Endothelial cell of umbilical vein (primary cell): Measurements from ENCODE around the gene SOSTDC1. TPM values are rescaled to one million over a fixed set of nuclear protein-coding genes. Genes with fewer than 3 reads are reported as not detected.

Source experiments
- BruUV-seq: library from RNA; stranded (reverse); fragments of 400-500 nt; replicated peaks from 2 replicates; lab custom pipeline; 2021; lab: Mats Ljungman, UMichigan
- CTCF ChIA-PET: fragments of 300-600, 350-600 bp; sonication (Branson Sonifier 250); formaldehyde crosslinking; loops from one replicate; lab custom pipeline; 2021; ENCODE audit warnings: antibody characterized with exemption, inconsistent platforms; lab: Charles Lee
- POLR2A ChIA-PET: fragments of 300-600, 350-600 bp; sonication (Branson Sonifier 250); formaldehyde crosslinking; loops from one replicate; lab custom pipeline; 2021; ENCODE audit warnings: antibody characterized with exemption, inconsistent platforms; lab: Charles Lee
- DNase-seq: peaks from one replicate; pipeline ENCODE4 v3.0.0-alpha.2; 2011; ENCODE audit warnings: low read depth, low spot score
- FAIRE-seq: peaks from 2 replicates; lab custom pipeline; 2011; peaks lifted over from hg19 to GRCh38; lab: Jason Lieb, UNC
- H2AFZ ChIP-seq: 2 replicates; pipeline ENCODE4 v1.6.0; 2012; ENCODE audit warnings: low read depth, low read length, control low read depth, inconsistent platforms
- H3K27ac ChIP-seq: 2 replicates; pipeline ENCODE4 v1.5.1; 2011; ENCODE audit warnings: low read depth, mild to moderate bottlenecking, control low read depth, low read length, moderate library complexity; ENCODE audit not compliant: insufficient read depth
- H3K27me3 ChIP-seq, 2 experiments: 2 replicates each; pipeline versions ENCODE4 v1.6.0 to v1.6.1; 2011; ENCODE audit warnings: low read length in 2 of 2, mixed read lengths in 1 of 2; ENCODE audit not compliant: control insufficient read depth in 2 of 2, insufficient read depth in 2 of 2
- H3K36me3 ChIP-seq, 2 experiments: 2 replicates in 1 of 2; 3 replicates in 1 of 2; pipeline ENCODE4 v1.5.1; 2011; ENCODE audit warnings: low read length in 2 of 2, mild to moderate bottlenecking in 1 of 2, moderate library complexity in 1 of 2; ENCODE audit not compliant: control insufficient read depth in 2 of 2, insufficient read depth in 2 of 2; ENCODE audit errors: extremely low read depth in 1 of 2
- H3K4me1 ChIP-seq: 3 replicates; pipeline ENCODE4 v1.5.1; 2011; ENCODE audit warnings: mild to moderate bottlenecking, low read length; ENCODE audit not compliant: control insufficient read depth, insufficient read depth; ENCODE audit errors: extremely low read depth
- H3K4me2 ChIP-seq: 2 replicates; pipeline ENCODE4 v1.6.1; 2011; ENCODE audit warnings: low read length, control low read depth, mixed read lengths; ENCODE audit not compliant: insufficient read depth
- H3K4me3 ChIP-seq, 3 experiments: fragments of 200-600 bp in 1 of 3; sonication (generic), shearing (Covaris generic) in 1 of 3; replicated peaks in 1 of 3; 2 replicates each; pipeline ENCODE4 v1.5.1; 2011 to 2016; ENCODE audit warnings: control low read depth in 3 of 3, low read length in 3 of 3, mild to moderate bottlenecking in 2 of 3, inconsistent platforms in 1 of 3, low read depth in 1 of 3, moderate library complexity in 1 of 3; ENCODE audit not compliant: insufficient read depth in 1 of 3
- H3K79me2 ChIP-seq: 2 replicates; pipeline ENCODE4 v1.6.0; 2012; ENCODE audit warnings: low read length, inconsistent platforms; ENCODE audit not compliant: control insufficient read depth, insufficient read depth
- H3K9ac ChIP-seq: replicated peaks from 2 replicates; pipeline ENCODE3; 2011; ENCODE audit warnings: low read length, control low read depth; ENCODE audit not compliant: insufficient read depth; ENCODE audit errors: extremely low read depth
- H3K9me1 ChIP-seq: replicated peaks from 3 replicates; pipeline ENCODE4 v1.6.0; 2011; ENCODE audit warnings: mild to moderate bottlenecking, low read length; ENCODE audit not compliant: control insufficient read depth, insufficient read depth; ENCODE audit errors: extremely low read depth
- H3K9me3 ChIP-seq: replicated peaks from 2 replicates; pipeline ENCODE4 v1.5.1; 2012; ENCODE audit warnings: low read length, inconsistent platforms; ENCODE audit not compliant: control insufficient read depth, insufficient read depth
- H4K20me1 ChIP-seq: replicated peaks from 2 replicates; pipeline ENCODE3; 2011; ENCODE audit warnings: mild to moderate bottlenecking, low read length; ENCODE audit not compliant: control insufficient read depth, insufficient read depth; ENCODE audit errors: extremely low read depth
- EZH2 ChIP-seq: IDR thresholded peaks from 2 replicates; pipeline ENCODE4 v1.6.1; 2012; ENCODE audit warnings: borderline replicate concordance, low read depth, mild to moderate bottlenecking, moderate library complexity, low read length, inconsistent platforms; ENCODE audit not compliant: severe bottlenecking
- FOS ChIP-seq: IDR thresholded peaks from 2 replicates; pipeline ENCODE4 v1.6.1; 2011; ENCODE audit warnings: mild to moderate bottlenecking, low read length, moderate library complexity, borderline replicate concordance; ENCODE audit not compliant: insufficient read depth
- GATA2 ChIP-seq: IDR thresholded peaks from 2 replicates; pipeline ENCODE4 v1.7.0; 2011; ENCODE audit warnings: low read depth, mild to moderate bottlenecking, moderate library complexity, mixed read lengths, low read length; ENCODE audit not compliant: insufficient read length, insufficient read depth
- JUN ChIP-seq: IDR thresholded peaks from 2 replicates; pipeline ENCODE4 v1.6.1; 2011; ENCODE audit warnings: borderline replicate concordance, low read depth; ENCODE audit not compliant: insufficient read length, insufficient read depth
- MYC ChIP-seq: IDR thresholded peaks from one replicate; pipeline ENCODE4 v1.6.1; 2011; ENCODE audit warnings: mild to moderate bottlenecking, low read depth, low read length
- POLR2A ChIP-seq: IDR thresholded peaks from 2 replicates; pipeline ENCODE4 v1.6.1; 2012; ENCODE audit warnings: low read depth, mild to moderate bottlenecking, control low read depth, low read length
- POLR2AphosphoS5 ChIP-seq: IDR thresholded peaks from 2 replicates; pipeline ENCODE4 v1.6.1; 2012; ENCODE audit warnings: low read depth, mild to moderate bottlenecking, control low read depth, low read length, moderate library complexity; ENCODE audit not compliant: insufficient read depth
- dilution Hi-C: fragments of 300-500 bp; cut with MboI; formaldehyde crosslinking; loops from one replicate; pipeline ENCODE4 v1.15.0; 2019; ENCODE audit warnings: low sequenced_read_pairs; ENCODE audit not compliant: extremely low pct_ligation_motif_present
- intact Hi-C: fragments of 100-400 bp; cut with micrococcal nuclease; formaldehyde crosslinking; loops from one replicate; pipeline ENCODE4 v1.10.0; 2022
- polyA plus RNA-seq, 4 experiments: library from polyadenylated mRNA; depleted of rRNA in 3 of 4; stranded (reverse) in 3 of 4; unstranded in 1 of 4; fragments of >200 nt; gene quantifications; 2 replicates each; pipeline versions ENCODE4 v1.2.1 to v1.2.3, GENCODE V29; 2011 to 2012; ENCODE audit warnings: missing spikeins in 1 of 4
- total RNA-seq: library from RNA; stranded (reverse); gene quantifications from 2 replicates; pipeline ENCODE4 v1.2.3, GENCODE V29; 2021
- TF ChIP-seq, protein P1 (sequence below): IDR thresholded peaks from 2 replicates; pipeline ENCODE4 v1.6.1; 2011; ENCODE audit not compliant: insufficient read depth, insufficient read length
- TF ChIP-seq, protein P2 (sequence below), 2 donors: IDR thresholded peaks; 1 replicate in 1 of 2; 2 replicates in 1 of 2; pipeline ENCODE4 v1.5.1; 2011; ENCODE audit warnings: low read length in 2 of 2, mild to moderate bottlenecking in 2 of 2, moderate library complexity in 2 of 2, control low read depth in 1 of 2, inconsistent platforms in 1 of 2, low read depth in 1 of 2; ENCODE audit not compliant: insufficient read depth in 1 of 2; ENCODE audit errors: extremely low read depth in 1 of 2

Gene SOSTDC1
- total and polyA plus RNA-seq, 2 donors (not counting 3 experiments of a cell fraction or from before 2014, with no cell fraction given) = not detected

DNA sequence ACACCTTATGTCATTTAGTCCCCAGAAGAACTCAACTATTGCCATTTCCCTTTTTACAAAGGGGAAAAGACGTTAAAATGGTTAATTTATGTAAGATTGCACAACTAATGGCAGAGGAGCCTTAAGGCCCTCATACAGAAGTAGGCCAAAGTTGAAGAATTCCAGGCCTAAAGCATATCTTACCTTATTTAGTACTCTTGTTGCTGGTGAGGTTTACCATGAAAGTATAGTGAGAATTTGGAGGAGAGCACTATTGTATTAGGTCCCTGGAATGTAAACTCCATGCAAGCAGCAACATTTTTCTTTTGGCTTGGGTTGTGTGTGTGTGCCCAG, 43.5 kb downstream of the SOSTDC1 start:
- CTCF ChIA-PET = interaction anchor here (0.6 to 2.7 kb wide), 4 partner anchors 11 to 143 kb away, joined by 3 to 13 read pairs (median 4); no protein-coding TSS in a partner anchor
- H3K27ac ChIP-seq = peak overlapping the region; percentile 82

More for the DNA sequence above, 43.5 kb downstream of the SOSTDC1 start:
- H2AFZ ChIP-seq = peak overlapping the region; percentile 92
- H3K79me2 ChIP-seq = no peaks in the 10 kb centered on the region
- peak overlapping the region; percentile 88 for H3K4me2 ChIP-seq
- H3K36me3 ChIP-seq = no peaks in the 10 kb centered on the region
- H3K9me1 ChIP-seq = no peaks in the 10 kb centered on the region
- dilution Hi-C loops = no loop called here
- no TSS peak for BruUV-seq
- POLR2A ChIA-PET = no interaction called here
- DNase-seq (no peak), FAIRE-seq (no peak)
- no peak overlapping the region for H3K9ac ChIP-seq
- intact Hi-C loops = loop anchor here (5.0 to 10.0 kb wide), 3 partner anchors 295 to 737 kb away; partner anchors contain the start of gene MEOX2
- no peak overlapping the region for H3K4me3 ChIP-seq
- H4K20me1 ChIP-seq = no peaks in the 10 kb centered on the region
- H3K9me3 ChIP-seq = no peaks in the 10 kb centered on the region
- H3K27me3 ChIP-seq = no peaks in the 10 kb centered on the region
- TF ChIP-seq POLR2AphosphoS5 = no peak
- TF ChIP-seq, protein P1, sequence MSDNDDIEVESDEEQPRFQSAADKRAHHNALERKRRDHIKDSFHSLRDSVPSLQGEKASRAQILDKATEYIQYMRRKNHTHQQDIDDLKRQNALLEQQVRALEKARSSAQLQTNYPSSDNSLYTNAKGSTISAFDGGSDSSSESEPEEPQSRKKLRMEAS = no peak
- TF ChIP-seq, protein P2, sequence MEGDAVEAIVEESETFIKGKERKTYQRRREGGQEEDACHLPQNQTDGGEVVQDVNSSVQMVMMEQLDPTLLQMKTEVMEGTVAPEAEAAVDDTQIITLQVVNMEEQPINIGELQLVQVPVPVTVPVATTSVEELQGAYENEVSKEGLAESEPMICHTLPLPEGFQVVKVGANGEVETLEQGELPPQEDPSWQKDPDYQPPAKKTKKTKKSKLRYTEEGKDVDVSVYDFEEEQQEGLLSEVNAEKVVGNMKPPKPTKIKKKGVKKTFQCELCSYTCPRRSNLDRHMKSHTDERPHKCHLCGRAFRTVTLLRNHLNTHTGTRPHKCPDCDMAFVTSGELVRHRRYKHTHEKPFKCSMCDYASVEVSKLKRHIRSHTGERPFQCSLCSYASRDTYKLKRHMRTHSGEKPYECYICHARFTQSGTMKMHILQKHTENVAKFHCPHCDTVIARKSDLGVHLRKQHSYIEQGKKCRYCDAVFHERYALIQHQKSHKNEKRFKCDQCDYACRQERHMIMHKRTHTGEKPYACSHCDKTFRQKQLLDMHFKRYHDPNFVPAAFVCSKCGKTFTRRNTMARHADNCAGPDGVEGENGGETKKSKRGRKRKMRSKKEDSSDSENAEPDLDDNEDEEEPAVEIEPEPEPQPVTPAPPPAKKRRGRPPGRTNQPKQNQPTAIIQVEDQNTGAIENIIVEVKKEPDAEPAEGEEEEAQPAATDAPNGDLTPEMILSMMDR (IDR thresholded peaks at IDR 0.05; ENCODE audit: extremely low read depth in 1 of 2, insufficient read depth in 1 of 2, low read depth in 1 of 2, low read length in 2 of 2) = no peak
- no peak for TF ChIP-seq MYC
- no peak for TF ChIP-seq EZH2
- no peak for TF ChIP-seq POLR2A
- TF ChIP-seq GATA2 = no peak
- no peak for TF ChIP-seq JUN
- TF ChIP-seq FOS = no peak
- peaks cover 13% of the 10 kb centered on the region for H3K4me1 ChIP-seq
